HL-60 (cell line): ENCODE results near the gene TMEM59L.

Experiments
- DNase-seq, 2 experiments: peaks; one replicate each; pipeline ENCODE4 v3.0.0-alpha.2; 2010 to 2020; ENCODE audit warnings: low read depth in 1 of 2, low spot score in 1 of 2
- H3K27ac ChIP-seq: fragments of 250-450 bp; sonication (Bioruptor Pico); replicated peaks from 2 replicates; pipeline ENCODE4 v1.5.1; 2020; ENCODE audit warnings: mild to moderate bottlenecking, moderate library complexity
- H3K27me3 ChIP-seq: fragments of 250-450 bp; sonication (Bioruptor Pico); 2 replicates; pipeline ENCODE4 v1.5.1; 2021; ENCODE audit warnings: mild to moderate bottlenecking, moderate library complexity; ENCODE audit not compliant: insufficient read depth, poor library complexity, severe bottlenecking
- H3K4me3 ChIP-seq: replicated peaks from 2 replicates; pipeline ENCODE4 v1.5.1; 2011; ENCODE audit warnings: mild to moderate bottlenecking, control low read depth, low read length; ENCODE audit not compliant: insufficient read depth
- GABPA ChIP-seq: IDR thresholded peaks from 2 replicates; pipeline ENCODE4 v1.6.1; 2012; ENCODE audit warnings: low read depth
- POLR2AphosphoS5 ChIP-seq: IDR thresholded peaks from 2 replicates; pipeline ENCODE4 v1.6.1; 2012; ENCODE audit warnings: low read depth
- SPI1 ChIP-seq: IDR thresholded peaks from 2 replicates; pipeline ENCODE4 v1.6.1; 2012; ENCODE audit warnings: low read depth, mild to moderate bottlenecking, borderline replicate concordance
- TF ChIP-seq, protein P1 (sequence below): IDR thresholded peaks from one replicate; pipeline ENCODE4 v1.5.1; 2011; ENCODE audit warnings: low read length, control low read depth, inconsistent platforms; ENCODE audit not compliant: insufficient read depth
- TF ChIP-seq, protein P2 (sequence below): IDR thresholded peaks from 2 replicates; pipeline ENCODE4 v1.6.1; 2012; ENCODE audit warnings: low read depth; ENCODE audit not compliant: insufficient replicate concordance

The TMEM59L gene

DNA sequence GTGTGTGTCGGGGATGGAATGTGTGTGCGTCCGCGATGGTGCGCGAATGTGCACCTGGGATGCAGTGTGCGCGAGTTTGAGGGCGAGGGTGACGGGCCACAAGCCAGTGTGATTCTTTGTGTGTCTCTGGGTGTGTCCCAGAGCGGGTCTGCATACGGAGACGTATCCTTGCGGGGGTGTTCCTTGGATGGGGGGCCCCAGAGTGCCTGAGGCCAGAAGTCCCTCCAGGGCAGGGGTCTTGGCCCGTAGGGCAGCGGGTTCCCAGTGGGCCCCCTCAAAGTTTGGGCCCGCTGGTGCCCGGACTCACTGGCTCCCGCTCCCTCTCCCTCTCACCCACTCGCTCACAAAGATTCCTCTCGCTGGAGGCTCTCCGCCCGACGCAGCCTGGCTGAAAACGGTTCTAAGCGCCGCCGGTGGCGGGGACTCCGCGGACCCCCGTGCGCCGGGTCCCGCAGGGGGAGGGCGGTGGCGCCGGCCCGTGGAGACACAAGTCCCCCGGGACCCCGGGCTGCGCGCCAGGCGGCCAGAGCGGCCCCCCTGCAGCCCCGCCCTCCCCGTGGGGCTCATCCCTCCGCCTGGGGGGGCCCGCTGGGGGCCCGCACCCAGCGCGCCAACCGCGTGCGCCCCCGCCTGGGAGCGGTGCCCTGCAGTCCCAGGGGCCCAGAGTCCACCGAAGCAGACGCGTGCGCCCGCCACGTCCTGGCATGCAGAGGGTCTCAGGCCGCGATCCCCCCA is 7.0 kb upstream of the TMEM59L start:
- Histone ChIP-seq H3K4me3 (no peak overlapping the region), H3K27ac (no peak overlapping the region), H3K27me3 (peaks cover 64% of the 10 kb centered on the region)
- TF ChIP-seq POLR2AphosphoS5 = no peak
- TF ChIP-seq SPI1 = no peak
- no peak for DNase-seq

DNA sequence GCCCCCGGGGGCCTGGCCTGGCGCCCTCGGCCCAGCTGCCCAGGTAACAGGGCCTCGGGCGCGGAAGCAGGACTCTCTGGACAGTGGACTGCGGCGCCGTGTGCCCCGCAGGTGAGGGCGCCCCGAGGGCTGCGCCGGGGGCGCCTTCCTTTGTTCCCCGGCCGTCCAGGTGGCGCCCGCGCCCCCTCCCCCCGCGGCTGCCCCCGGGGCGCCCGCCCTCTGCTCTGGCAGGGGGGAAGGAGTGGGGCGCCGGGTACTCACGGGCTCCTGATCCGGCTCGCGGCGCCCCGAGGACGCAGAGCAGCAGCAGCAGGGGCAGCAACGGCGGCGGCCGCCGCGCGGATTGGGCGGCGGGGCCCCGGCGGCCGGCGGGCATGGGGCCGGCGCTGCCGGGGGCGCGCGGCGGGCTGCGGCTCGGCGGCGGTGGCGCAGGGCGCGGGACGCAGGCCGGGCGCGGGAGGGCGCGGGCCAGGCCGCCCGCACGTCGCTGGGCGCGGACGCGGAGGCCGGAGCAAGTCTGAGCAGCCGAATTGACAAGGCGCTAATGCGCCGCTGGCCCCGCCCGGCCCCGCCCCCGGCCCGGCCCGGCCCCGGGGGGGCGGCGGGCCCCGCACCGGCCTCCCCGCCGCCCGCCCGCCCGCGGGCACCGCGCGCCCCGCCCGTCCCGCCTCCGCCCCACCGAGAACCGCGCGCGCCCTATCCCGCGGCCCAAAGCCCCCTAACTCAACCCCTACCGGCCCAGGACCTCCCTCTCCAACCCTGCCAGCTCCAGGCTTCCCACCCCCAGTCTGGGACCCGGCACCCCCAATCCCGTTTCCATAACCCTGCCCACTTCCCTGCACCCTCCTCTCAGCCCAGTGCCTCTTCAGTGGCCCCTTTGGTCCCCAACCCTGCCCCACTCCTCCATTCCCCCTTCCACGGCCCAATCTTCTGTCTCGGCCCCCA is 6.1 kb upstream of the TMEM59L start, which contains the start of gene CRLF1:
Gene CRLF1, minus strand, starts transcription at position 519 of the 945 bp plus-strand sequence. Its CDS starts 143 bp downstream, at position 376.
- TF ChIP-seq POLR2AphosphoS5 (no peak), SPI1 (no peak), GABPA (no peak)
- TF ChIP-seq, protein P1, sequence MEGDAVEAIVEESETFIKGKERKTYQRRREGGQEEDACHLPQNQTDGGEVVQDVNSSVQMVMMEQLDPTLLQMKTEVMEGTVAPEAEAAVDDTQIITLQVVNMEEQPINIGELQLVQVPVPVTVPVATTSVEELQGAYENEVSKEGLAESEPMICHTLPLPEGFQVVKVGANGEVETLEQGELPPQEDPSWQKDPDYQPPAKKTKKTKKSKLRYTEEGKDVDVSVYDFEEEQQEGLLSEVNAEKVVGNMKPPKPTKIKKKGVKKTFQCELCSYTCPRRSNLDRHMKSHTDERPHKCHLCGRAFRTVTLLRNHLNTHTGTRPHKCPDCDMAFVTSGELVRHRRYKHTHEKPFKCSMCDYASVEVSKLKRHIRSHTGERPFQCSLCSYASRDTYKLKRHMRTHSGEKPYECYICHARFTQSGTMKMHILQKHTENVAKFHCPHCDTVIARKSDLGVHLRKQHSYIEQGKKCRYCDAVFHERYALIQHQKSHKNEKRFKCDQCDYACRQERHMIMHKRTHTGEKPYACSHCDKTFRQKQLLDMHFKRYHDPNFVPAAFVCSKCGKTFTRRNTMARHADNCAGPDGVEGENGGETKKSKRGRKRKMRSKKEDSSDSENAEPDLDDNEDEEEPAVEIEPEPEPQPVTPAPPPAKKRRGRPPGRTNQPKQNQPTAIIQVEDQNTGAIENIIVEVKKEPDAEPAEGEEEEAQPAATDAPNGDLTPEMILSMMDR = no peak
- TF ChIP-seq, protein P2, sequence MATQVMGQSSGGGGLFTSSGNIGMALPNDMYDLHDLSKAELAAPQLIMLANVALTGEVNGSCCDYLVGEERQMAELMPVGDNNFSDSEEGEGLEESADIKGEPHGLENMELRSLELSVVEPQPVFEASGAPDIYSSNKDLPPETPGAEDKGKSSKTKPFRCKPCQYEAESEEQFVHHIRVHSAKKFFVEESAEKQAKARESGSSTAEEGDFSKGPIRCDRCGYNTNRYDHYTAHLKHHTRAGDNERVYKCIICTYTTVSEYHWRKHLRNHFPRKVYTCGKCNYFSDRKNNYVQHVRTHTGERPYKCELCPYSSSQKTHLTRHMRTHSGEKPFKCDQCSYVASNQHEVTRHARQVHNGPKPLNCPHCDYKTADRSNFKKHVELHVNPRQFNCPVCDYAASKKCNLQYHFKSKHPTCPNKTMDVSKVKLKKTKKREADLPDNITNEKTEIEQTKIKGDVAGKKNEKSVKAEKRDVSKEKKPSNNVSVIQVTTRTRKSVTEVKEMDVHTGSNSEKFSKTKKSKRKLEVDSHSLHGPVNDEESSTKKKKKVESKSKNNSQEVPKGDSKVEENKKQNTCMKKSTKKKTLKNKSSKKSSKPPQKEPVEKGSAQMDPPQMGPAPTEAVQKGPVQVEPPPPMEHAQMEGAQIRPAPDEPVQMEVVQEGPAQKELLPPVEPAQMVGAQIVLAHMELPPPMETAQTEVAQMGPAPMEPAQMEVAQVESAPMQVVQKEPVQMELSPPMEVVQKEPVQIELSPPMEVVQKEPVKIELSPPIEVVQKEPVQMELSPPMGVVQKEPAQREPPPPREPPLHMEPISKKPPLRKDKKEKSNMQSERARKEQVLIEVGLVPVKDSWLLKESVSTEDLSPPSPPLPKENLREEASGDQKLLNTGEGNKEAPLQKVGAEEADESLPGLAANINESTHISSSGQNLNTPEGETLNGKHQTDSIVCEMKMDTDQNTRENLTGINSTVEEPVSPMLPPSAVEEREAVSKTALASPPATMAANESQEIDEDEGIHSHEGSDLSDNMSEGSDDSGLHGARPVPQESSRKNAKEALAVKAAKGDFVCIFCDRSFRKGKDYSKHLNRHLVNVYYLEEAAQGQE = no peak
- peaks cover 71% of the 10 kb centered on the region for H3K27me3 ChIP-seq
- H3K4me3 ChIP-seq = no peak within 1 kb of the TSS
- no peak within 1 kb of the TSS for H3K27ac ChIP-seq
- no peak for DNase-seq

DNA sequence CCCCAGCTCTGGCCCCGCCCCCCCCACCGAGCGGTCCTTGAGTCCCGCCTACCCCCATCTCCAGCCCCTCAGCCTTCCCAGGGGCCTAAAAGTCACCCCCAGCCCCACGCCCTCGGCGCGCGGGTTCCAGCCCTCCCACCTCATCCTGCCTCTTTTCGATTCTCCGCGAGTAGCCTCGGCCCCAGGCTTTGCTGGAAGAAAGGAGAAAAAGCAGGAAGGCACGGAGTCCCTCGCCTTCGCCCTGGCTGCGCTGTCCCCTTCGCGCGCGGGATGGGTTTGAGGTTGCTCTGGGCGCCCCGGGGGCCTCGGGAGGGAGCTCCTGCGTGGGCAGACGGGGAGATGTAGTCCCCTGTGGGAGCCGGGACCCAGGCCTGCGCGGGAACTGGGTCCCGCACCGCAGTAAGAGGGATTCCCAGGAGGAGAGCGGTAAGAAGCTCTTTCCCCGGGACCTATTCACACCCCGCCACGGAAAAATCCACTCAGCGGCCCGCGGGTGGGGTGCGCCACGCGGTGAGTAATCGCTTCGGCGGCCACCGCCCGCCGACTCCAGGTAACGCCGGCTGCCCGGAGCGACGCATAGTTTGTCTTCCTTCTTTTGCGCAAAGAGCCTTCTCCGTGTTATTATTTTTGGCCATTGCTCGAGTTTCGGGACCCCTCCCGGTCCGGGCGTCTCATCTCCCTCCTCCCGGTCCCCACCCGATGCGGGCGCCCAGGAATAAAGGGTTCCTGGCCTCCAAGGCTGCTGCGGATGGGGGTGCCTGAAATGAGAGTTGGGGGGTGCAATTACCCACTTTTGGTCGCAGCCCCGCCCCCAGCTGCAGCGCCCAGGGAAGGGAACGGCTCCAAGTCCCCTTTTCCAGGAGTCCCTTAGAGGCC is 5.2 kb upstream of the TMEM59L start:
- DNase-seq = no peak
- no peak overlapping the region for H3K27ac ChIP-seq
- peaks cover 80% of the 10 kb centered on the region for H3K27me3 ChIP-seq
- H3K4me3 ChIP-seq = no peak overlapping the region
- TF ChIP-seq, protein P1 = no peak
- TF ChIP-seq, protein P2 = no peak
- TF ChIP-seq POLR2AphosphoS5 (no peak), SPI1 (no peak), GABPA (no peak)
